Endodermal cell (in vitro differentiated cells): Measurements from ENCODE around the gene WASF2. TPM values are rescaled to one million over a fixed set of nuclear protein-coding genes. Genes with fewer than 3 reads are reported as not detected.
A peak's percentile ranks its signal among the peaks of the same experiment; 100 is the strongest.

Experiments used
- DNase-seq: peaks from one replicate; pipeline ENCODE4 v3.0.0-alpha.2; 2017
- H3K27ac ChIP-seq: 2 replicates; pipeline ENCODE4 v1.5.1; 2013; ENCODE audit warnings: mild to moderate bottlenecking, low read depth, low read length, moderate library complexity
- H3K27me3 ChIP-seq: 2 replicates; pipeline ENCODE4 v1.6.1; 2013; ENCODE audit warnings: mild to moderate bottlenecking, low read length, moderate library complexity; ENCODE audit not compliant: insufficient read depth, control insufficient read depth, poor library complexity, severe bottlenecking
- H3K36me3 ChIP-seq: 2 replicates; pipeline ENCODE4 v1.7.0; 2013; ENCODE audit warnings: mild to moderate bottlenecking, low read length, moderate library complexity; ENCODE audit not compliant: control insufficient read depth, insufficient read depth
- H3K4me1 ChIP-seq: one replicate; pipeline ENCODE4 v1.7.0; 2013; ENCODE audit warnings: low read length; ENCODE audit not compliant: control insufficient read depth, insufficient read depth
- H3K4me3 ChIP-seq: 2 replicates; pipeline ENCODE4 v1.5.1; 2013; ENCODE audit warnings: mild to moderate bottlenecking, low read length, moderate library complexity
- H3K9ac ChIP-seq: 2 replicates; pipeline ENCODE4 v1.6.1; 2013; ENCODE audit warnings: mild to moderate bottlenecking, low read length, moderate library complexity; ENCODE audit not compliant: poor library complexity, severe bottlenecking; ENCODE audit errors: extremely low read depth
- H3K9me3 ChIP-seq: 2 replicates; pipeline ENCODE4 v1.6.1; 2013; ENCODE audit warnings: mild to moderate bottlenecking, low read length, moderate library complexity; ENCODE audit not compliant: control insufficient read depth
- H3K27ac Mint-ChIP-seq: 2 replicates; pipeline ENCODE4 v1.8.0; 2020; ENCODE audit warnings: mixed read lengths
- H3K27me3 Mint-ChIP-seq: 2 replicates; pipeline ENCODE4 v1.8.0; 2021; ENCODE audit warnings: mild to moderate bottlenecking, mixed read lengths; ENCODE audit not compliant: insufficient read depth
- H3K36me3 Mint-ChIP-seq: 2 replicates; pipeline ENCODE4 v1.8.0; 2020; ENCODE audit warnings: low read depth, mixed read lengths
- H3K4me1 Mint-ChIP-seq: 2 replicates; pipeline ENCODE4 v1.8.0; 2020; ENCODE audit warnings: mixed read lengths
- H3K4me3 Mint-ChIP-seq: 2 replicates; pipeline ENCODE4 v1.8.0; 2020; ENCODE audit warnings: mild to moderate bottlenecking, moderate library complexity, mixed read lengths
- H3K9me3 Mint-ChIP-seq: 2 replicates; pipeline ENCODE4 v1.8.0; 2020; ENCODE audit warnings: mild to moderate bottlenecking, mixed read lengths
- WGBS, 2 experiments: methylation state at CpG; one replicate each; pipeline versions ENCODE4 v1.1.5 to v1.1.7; 2013; ENCODE audit warnings: missing lambda C conversion rate in 2 of 2, mixed read lengths in 1 of 2; ENCODE audit not compliant: insufficient coverage in 1 of 2, insufficient read length in 1 of 2; 5-methylcytosine and 5-hydroxymethylcytosine counted together
- total RNA-seq, 2 donors: library from RNA; stranded (reverse); fragmentation: NEBNext Ultra II Directional in 1 of 2; extraction: Animal tissue kit (Norgen Biotek cat#: 25700) in 1 of 2; gene quantifications; 2 replicates in 1 of 2; 3 replicates in 1 of 2; pipeline ENCODE4 v1.2.1, GENCODE V29; 2021
- TF ChIP-seq, protein P1 (sequence below): fragments of 200-600 bp; sonication (generic); conservative IDR thresholded peaks from 2 replicates; pipeline ENCODE4 v1.5.0; 2021; ENCODE audit warnings: antibody characterized with exemption, mild to moderate bottlenecking

Gene WASF2
- total RNA-seq, 2 donors from 2014 or later: 90.0 to 98.8 TPM

DNA sequence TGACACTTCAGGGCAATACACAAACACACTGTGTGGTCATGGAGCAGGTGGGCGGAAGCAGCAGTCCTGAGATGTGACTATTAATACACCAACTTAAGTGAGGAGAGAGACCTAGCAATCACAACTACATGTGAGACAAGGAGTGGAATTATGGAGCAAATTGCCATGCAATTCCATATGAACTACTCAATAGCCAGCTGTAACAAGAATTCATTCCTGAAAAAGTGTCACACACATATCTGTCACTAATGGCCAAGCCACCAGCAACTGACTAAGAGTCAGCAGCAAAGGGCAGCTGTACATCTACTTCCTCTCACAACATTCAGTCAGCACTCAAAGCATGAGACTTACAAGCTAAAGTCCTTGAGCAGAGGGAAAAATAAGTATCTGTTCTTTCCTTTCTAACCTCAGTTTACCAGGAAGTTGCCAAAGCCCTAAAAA is 51.3 kb downstream of the WASF2 start:
- no peak overlapping the region for H3K4me3 ChIP-seq
- Mint-ChIP-seq H3K27me3 (no peaks in the 10 kb centered on the region), H3K27ac (peak overlapping the region; percentile 14), H3K4me3 (no peak overlapping the region), H3K9me3 (no peaks in the 10 kb centered on the region), H3K36me3 (peaks cover 7% of the 10 kb centered on the region), H3K4me1 (peaks cover 34% of the 10 kb centered on the region)
- H3K9ac ChIP-seq: no peak overlapping the region
- H3K9me3 ChIP-seq: no peaks in the 10 kb centered on the region
- 80 to 92% methylated on average over 1 of the region's 1 CpG for WGBS, 2 experiments
- no peaks in the 10 kb centered on the region for H3K36me3 ChIP-seq
- TF ChIP-seq, protein P1, sequence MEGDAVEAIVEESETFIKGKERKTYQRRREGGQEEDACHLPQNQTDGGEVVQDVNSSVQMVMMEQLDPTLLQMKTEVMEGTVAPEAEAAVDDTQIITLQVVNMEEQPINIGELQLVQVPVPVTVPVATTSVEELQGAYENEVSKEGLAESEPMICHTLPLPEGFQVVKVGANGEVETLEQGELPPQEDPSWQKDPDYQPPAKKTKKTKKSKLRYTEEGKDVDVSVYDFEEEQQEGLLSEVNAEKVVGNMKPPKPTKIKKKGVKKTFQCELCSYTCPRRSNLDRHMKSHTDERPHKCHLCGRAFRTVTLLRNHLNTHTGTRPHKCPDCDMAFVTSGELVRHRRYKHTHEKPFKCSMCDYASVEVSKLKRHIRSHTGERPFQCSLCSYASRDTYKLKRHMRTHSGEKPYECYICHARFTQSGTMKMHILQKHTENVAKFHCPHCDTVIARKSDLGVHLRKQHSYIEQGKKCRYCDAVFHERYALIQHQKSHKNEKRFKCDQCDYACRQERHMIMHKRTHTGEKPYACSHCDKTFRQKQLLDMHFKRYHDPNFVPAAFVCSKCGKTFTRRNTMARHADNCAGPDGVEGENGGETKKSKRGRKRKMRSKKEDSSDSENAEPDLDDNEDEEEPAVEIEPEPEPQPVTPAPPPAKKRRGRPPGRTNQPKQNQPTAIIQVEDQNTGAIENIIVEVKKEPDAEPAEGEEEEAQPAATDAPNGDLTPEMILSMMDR: no peak
- H3K27ac ChIP-seq: no peak overlapping the region
- H3K27me3 ChIP-seq: no peaks in the 10 kb centered on the region
- DNase-seq: no peak
- peaks cover 10% of the 10 kb centered on the region for H3K4me1 ChIP-seq

- no peak overlapping the region for H3K9ac ChIP-seq
- no peaks in the 10 kb centered on the region for H3K9me3 ChIP-seq
- Mint-ChIP-seq H3K27me3 (no peaks in the 10 kb centered on the region), H3K27ac (peak overlapping the region; percentile 62), H3K4me3 (no peak overlapping the region), H3K9me3 (no peaks in the 10 kb centered on the region), H3K36me3 (peaks cover 7% of the 10 kb centered on the region), H3K4me1 (peaks cover 42% of the 10 kb centered on the region)
- H3K27ac ChIP-seq: no peak overlapping the region
- TF ChIP-seq, protein P1: no peak
- H3K4me1 ChIP-seq: peaks cover 14% of the 10 kb centered on the region
- H3K36me3 ChIP-seq: no peaks in the 10 kb centered on the region
- no peaks in the 10 kb centered on the region for H3K27me3 ChIP-seq
- no peak overlapping the region for H3K4me3 ChIP-seq
- DNase-seq: no peak
- WGBS, 2 experiments: 96 to 98% methylated on average over 4 to 5 of the region's 5 CpGs
These were observed 53.5 kb downstream of the WASF2 start for GRCh38 chr1:27436204-27437159.

DNA sequence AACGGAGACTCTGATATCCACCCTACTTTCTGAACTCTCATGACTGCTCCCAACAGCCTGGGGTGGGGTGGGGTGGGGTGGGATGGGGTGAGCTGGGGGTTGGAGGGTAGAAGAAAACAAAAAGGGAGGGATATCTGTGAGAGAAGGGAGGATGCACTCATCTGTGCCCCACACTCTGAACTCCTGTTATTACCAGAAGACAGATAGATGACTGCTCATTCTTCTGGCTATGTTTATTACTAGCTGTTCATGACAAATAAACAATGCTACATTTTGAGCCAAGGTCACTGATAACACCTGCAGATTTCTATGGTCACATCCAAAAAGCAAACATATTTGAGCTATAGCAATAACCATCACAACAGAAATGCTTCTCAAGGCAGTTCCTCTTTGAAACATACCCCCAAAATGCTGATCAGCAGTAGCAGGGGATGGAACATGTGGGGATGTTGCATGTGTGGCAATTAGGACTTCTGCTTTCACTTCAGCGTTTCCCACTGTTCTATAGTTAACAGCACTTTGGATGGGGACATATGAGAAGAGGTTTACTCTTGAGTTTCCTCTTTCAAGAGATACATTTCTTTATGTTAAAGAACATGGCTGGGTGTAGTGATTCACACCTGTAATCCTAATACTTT is 54.3 kb downstream of the WASF2 start:
- no peak overlapping the region for H3K4me3 ChIP-seq
- no peaks in the 10 kb centered on the region for H3K9me3 Mint-ChIP-seq
- WGBS, 2 experiments: 92% methylated on average over 2 of the region's 2 CpGs; no CpG with 5 or more reads in 1 of the 2 experiments
- H3K27me3 ChIP-seq: no peaks in the 10 kb centered on the region
- H3K4me3 Mint-ChIP-seq: no peak overlapping the region
- no peaks in the 10 kb centered on the region for H3K27me3 Mint-ChIP-seq
- H3K36me3 Mint-ChIP-seq: peaks cover 7% of the 10 kb centered on the region
- no peak for DNase-seq
- no peak overlapping the region for H3K27ac ChIP-seq
- no peak overlapping the region for H3K9ac ChIP-seq
- H3K4me1 ChIP-seq: peaks cover 17% of the 10 kb centered on the region
- TF ChIP-seq, protein P1: no peak
- H3K9me3 ChIP-seq: no peaks in the 10 kb centered on the region
- peaks cover 49% of the 10 kb centered on the region for H3K4me1 Mint-ChIP-seq
- H3K36me3 ChIP-seq: no peaks in the 10 kb centered on the region
- H3K27ac Mint-ChIP-seq: peak overlapping the region; percentile 62
